K562 (cell line): ENCODE results near the gene LGALS3BP. TPM values are rescaled to one million over a fixed set of nuclear protein-coding genes. Genes with fewer than 3 reads are reported as not detected.

ENCODE experiments used
- BACH1 ChIP-seq: fragments of 200-800 bp; sonication (Bioruptor generic); IDR thresholded peaks from 2 replicates; pipeline ENCODE4 v1.6.1; 2016; ENCODE audit warnings: missing genetic modification characterization, missing compliant biosample characterization
- HMG20A ChIP-seq: fragments of 450-650 bp; formaldehyde crosslinking; conservative IDR thresholded peaks from 2 replicates; pipeline ENCODE4 v1.4.0; 2020; ENCODE audit warnings: mild to moderate bottlenecking, mixed read lengths
- MAFK ChIP-seq: IDR thresholded peaks from 2 replicates; pipeline ENCODE4 v1.6.1; 2011; ENCODE audit warnings: low read length, improper control_type of control experiment
- RCOR1 ChIP-seq, 2 experiments: IDR thresholded peaks; 2 replicates each; pipeline ENCODE4 v1.6.1; 2012; ENCODE audit warnings: low read depth in 2 of 2, low read length in 2 of 2, borderline replicate concordance in 1 of 2, improper control_type of control experiment in 1 of 2
- RHOXF2B ChIP-seq: fragments of 250-450 bp; sonication (Bioruptor Pico); conservative IDR thresholded peaks from 2 replicates; pipeline ENCODE4 v1.5.1; 2021
- SLC30A9 ChIP-seq: fragments of 250-450 bp; sonication (Bioruptor Pico); IDR thresholded peaks from 2 replicates; pipeline ENCODE4 v1.8.0; 2022; ENCODE audit warnings: mild to moderate bottlenecking, moderate library complexity
- SMARCA4 ChIP-seq: fragments of 450-650 bp; IDR thresholded peaks from 2 replicates; pipeline ENCODE4 v1.6.1; 2016
- SNIP1 ChIP-seq: fragments of 450-650 bp; IDR thresholded peaks from 2 replicates; pipeline ENCODE4 v1.7.1; 2017; ENCODE audit warnings: low read depth, mild to moderate bottlenecking
- ZFPM2 ChIP-seq: fragments of 250-450 bp; sonication (Bioruptor Pico); IDR thresholded peaks from 2 replicates; pipeline ENCODE4 v1.5.1; 2022; ENCODE audit warnings: mild to moderate bottlenecking
- ZNF668 ChIP-seq: fragments of 250-450 bp; sonication (Bioruptor Pico); IDR thresholded peaks from 2 replicates; pipeline ENCODE4 v1.8.0; 2022; ENCODE audit warnings: mild to moderate bottlenecking, inconsistent platforms
- ZNF77 ChIP-seq: fragments of 250-450 bp; sonication (Bioruptor Pico); IDR thresholded peaks from 2 replicates; pipeline ENCODE4 v1.5.0; 2020
- polyA plus RNA-seq, 8 experiments: library from polyadenylated mRNA; depleted of rRNA in 4 of 8; stranded (reverse) in 5 of 8; unstranded in 3 of 8; fragments of >200 nt; fragmentation: Nextera tagmentation in 2 of 8; fragmentation: Illumina TruSeq in 1 of 8; extraction: Ambion mirVana in 2 of 8; extraction: Trizol in 1 of 8; gene quantifications; 2 replicates each; pipeline versions ENCODE4 v1.2.1 to v1.2.3, GENCODE V29; 2011 to 2014; ENCODE audit warnings: inconsistent platforms in 1 of 8, missing spikeins in 1 of 8
- total RNA-seq, 7 experiments: library from RNA; depleted of rRNA in 6 of 7; stranded (reverse); fragments of >200 nt in 6 of 7; fragmentation: Illumina TruSeq in 2 of 7; extraction: Trizol in 2 of 7; gene quantifications; 2 replicates each; pipeline versions ENCODE4 v1.2.1 to v1.2.3, GENCODE V29; 2011 to 2021; ENCODE audit warnings: low replicate concordance in 1 of 7
- TF ChIP-seq, protein P1 (sequence below): sonication (generic); formaldehyde crosslinking; IDR thresholded peaks from 2 replicates; pipeline ENCODE4 v1.8.0; 2022; ENCODE audit warnings: mild to moderate bottlenecking, missing genetic modification reagents
- TF ChIP-seq, protein P2 (sequence below): fragments of 250-450 bp; sonication (Bioruptor Pico); IDR thresholded peaks from 2 replicates; pipeline ENCODE4 v1.8.0; 2022; ENCODE audit warnings: moderate library complexity, mild to moderate bottlenecking, inconsistent platforms
- TF ChIP-seq, protein P3 (sequence below): fragments of 200-800 bp; sonication (Bioruptor generic); IDR thresholded peaks from 2 replicates; pipeline ENCODE4 v1.6.1; 2017; ENCODE audit warnings: missing genetic modification characterization, missing compliant biosample characterization
- TF ChIP-seq, protein P4 (sequence below): fragments of 450-650 bp; conservative IDR thresholded peaks from 2 replicates; pipeline ENCODE4 v1.6.1; 2016; ENCODE audit warnings: missing genetic modification characterization, low read depth, mild to moderate bottlenecking, missing compliant biosample characterization, moderate library complexity
- TF ChIP-seq, protein P5 (sequence below): fragments of 250-450 bp; sonication (Bioruptor Pico); IDR thresholded peaks from 2 replicates; pipeline ENCODE4 v1.4.0; 2020; ENCODE audit warnings: mild to moderate bottlenecking, moderate library complexity

Gene LGALS3BP
- total and polyA plus RNA-seq, 9 of the 15 experiments (the other 6 are each of a cell fraction or from before 2014, with no cell fraction given) = 0.39 to 5.3 (median 3.2) TPM

DNA sequence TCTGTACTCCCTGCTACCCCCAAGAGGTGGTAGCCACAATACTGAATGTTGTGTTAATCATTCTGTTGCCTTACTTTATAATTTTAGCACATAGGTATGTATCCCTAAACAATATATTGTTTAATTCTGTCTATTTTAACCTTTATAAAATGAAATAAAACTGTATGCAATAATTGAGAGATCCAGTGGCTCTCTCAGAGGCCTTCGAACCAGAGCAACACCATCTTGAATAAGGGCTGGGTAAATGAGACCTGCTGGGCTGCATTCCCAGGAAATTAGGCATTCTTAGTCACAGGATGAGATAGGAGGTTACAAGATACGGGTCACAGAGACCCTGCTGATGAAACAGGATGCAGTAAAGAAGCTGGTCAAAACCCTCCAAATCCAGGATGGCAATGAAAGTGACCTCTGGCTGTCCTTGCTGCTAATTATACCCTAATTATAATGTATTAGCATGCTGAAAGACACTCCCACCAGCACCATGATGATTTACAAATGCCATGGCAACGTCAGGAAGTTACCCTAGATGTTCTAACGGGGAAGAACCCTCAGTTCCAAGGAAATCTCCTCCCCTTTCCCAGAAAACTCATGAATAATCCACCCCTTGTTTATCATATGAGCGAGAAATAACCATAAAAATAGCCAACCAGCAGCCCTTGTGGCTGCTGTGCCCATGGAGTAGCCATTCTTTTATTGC is 31.9 kb upstream of the LGALS3BP start (continued):
- TF ChIP-seq, protein P1, sequence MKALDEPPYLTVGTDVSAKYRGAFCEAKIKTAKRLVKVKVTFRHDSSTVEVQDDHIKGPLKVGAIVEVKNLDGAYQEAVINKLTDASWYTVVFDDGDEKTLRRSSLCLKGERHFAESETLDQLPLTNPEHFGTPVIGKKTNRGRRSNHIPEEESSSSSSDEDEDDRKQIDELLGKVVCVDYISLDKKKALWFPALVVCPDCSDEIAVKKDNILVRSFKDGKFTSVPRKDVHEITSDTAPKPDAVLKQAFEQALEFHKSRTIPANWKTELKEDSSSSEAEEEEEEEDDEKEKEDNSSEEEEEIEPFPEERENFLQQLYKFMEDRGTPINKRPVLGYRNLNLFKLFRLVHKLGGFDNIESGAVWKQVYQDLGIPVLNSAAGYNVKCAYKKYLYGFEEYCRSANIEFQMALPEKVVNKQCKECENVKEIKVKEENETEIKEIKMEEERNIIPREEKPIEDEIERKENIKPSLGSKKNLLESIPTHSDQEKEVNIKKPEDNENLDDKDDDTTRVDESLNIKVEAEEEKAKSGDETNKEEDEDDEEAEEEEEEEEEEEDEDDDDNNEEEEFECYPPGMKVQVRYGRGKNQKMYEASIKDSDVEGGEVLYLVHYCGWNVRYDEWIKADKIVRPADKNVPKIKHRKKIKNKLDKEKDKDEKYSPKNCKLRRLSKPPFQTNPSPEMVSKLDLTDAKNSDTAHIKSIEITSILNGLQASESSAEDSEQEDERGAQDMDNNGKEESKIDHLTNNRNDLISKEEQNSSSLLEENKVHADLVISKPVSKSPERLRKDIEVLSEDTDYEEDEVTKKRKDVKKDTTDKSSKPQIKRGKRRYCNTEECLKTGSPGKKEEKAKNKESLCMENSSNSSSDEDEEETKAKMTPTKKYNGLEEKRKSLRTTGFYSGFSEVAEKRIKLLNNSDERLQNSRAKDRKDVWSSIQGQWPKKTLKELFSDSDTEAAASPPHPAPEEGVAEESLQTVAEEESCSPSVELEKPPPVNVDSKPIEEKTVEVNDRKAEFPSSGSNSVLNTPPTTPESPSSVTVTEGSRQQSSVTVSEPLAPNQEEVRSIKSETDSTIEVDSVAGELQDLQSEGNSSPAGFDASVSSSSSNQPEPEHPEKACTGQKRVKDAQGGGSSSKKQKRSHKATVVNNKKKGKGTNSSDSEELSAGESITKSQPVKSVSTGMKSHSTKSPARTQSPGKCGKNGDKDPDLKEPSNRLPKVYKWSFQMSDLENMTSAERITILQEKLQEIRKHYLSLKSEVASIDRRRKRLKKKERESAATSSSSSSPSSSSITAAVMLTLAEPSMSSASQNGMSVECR (CRISPR knock-in tag) = no peak
- TF ChIP-seq, protein P2, sequence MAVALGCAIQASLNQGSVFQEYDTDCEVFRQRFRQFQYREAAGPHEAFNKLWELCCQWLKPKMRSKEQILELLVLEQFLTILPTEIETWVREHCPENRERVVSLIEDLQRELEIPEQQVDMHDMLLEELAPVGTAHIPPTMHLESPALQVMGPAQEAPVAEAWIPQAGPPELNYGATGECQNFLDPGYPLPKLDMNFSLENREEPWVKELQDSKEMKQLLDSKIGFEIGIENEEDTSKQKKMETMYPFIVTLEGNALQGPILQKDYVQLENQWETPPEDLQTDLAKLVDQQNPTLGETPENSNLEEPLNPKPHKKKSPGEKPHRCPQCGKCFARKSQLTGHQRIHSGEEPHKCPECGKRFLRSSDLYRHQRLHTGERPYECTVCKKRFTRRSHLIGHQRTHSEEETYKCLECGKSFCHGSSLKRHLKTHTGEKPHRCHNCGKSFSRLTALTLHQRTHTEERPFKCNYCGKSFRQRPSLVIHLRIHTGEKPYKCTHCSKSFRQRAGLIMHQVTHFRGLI = peak; percentile 97
- TF ChIP-seq SNIP1 = no peak
- TF ChIP-seq, protein P3, sequence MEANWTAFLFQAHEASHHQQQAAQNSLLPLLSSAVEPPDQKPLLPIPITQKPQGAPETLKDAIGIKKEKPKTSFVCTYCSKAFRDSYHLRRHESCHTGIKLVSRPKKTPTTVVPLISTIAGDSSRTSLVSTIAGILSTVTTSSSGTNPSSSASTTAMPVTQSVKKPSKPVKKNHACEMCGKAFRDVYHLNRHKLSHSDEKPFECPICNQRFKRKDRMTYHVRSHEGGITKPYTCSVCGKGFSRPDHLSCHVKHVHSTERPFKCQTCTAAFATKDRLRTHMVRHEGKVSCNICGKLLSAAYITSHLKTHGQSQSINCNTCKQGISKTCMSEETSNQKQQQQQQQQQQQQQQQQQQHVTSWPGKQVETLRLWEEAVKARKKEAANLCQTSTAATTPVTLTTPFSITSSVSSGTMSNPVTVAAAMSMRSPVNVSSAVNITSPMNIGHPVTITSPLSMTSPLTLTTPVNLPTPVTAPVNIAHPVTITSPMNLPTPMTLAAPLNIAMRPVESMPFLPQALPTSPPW (CRISPR knock-in tag) = peak; percentile 61
- TF ChIP-seq HMG20A (CRISPR knock-in tag) = peak; percentile 89; the same call in 1 of the 2 replicates
- peak; percentile 97 for TF ChIP-seq RHOXF2B (CRISPR knock-in tag)
- TF ChIP-seq MAFK = no peak
- peak; percentile 95 for TF ChIP-seq ZFPM2
- peak; percentile 98 for TF ChIP-seq BACH1 (tag)
- TF ChIP-seq, protein P4, sequence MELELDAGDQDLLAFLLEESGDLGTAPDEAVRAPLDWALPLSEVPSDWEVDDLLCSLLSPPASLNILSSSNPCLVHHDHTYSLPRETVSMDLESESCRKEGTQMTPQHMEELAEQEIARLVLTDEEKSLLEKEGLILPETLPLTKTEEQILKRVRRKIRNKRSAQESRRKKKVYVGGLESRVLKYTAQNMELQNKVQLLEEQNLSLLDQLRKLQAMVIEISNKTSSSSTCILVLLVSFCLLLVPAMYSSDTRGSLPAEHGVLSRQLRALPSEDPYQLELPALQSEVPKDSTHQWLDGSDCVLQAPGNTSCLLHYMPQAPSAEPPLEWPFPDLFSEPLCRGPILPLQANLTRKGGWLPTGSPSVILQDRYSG (tag) = peak; percentile 96
- peak; percentile 98 for TF ChIP-seq ZNF668 (CRISPR knock-in tag)
- TF ChIP-seq SMARCA4 = no peak
- TF ChIP-seq ZNF77 (CRISPR knock-in tag) = no peak
- TF ChIP-seq SLC30A9 = peak; percentile 70; the same call in 1 of the 2 replicates
- peak in 1 of 2 experiments; percentile 24; a peak in 1 of 4 replicates for TF ChIP-seq RCOR1 (IDR thresholded peaks at IDR 0.05; ENCODE audit: borderline replicate concordance in 1 of 2, low read depth in 2 of 2, low read length in 2 of 2)
- TF ChIP-seq, protein P5, sequence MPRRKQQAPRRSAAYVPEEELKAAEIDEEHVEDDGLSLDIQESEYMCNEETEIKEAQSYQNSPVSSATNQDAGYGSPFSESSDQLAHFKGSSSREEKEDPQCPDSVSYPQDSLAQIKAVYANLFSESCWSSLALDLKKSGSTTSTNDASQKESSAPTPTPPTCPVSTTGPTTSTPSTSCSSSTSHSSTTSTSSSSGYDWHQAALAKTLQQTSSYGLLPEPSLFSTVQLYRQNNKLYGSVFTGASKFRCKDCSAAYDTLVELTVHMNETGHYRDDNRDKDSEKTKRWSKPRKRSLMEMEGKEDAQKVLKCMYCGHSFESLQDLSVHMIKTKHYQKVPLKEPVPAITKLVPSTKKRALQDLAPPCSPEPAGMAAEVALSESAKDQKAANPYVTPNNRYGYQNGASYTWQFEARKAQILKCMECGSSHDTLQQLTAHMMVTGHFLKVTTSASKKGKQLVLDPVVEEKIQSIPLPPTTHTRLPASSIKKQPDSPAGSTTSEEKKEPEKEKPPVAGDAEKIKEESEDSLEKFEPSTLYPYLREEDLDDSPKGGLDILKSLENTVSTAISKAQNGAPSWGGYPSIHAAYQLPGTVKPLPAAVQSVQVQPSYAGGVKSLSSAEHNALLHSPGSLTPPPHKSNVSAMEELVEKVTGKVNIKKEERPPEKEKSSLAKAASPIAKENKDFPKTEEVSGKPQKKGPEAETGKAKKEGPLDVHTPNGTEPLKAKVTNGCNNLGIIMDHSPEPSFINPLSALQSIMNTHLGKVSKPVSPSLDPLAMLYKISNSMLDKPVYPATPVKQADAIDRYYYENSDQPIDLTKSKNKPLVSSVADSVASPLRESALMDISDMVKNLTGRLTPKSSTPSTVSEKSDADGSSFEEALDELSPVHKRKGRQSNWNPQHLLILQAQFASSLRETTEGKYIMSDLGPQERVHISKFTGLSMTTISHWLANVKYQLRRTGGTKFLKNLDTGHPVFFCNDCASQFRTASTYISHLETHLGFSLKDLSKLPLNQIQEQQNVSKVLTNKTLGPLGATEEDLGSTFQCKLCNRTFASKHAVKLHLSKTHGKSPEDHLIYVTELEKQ (CRISPR knock-in tag) = peak; percentile 99
